Pulmonary artery endothelial cell (primary cell): ENCODE data around the gene STRAP. TPM values are rescaled to one million over a fixed set of nuclear protein-coding genes. Genes with fewer than 3 reads are reported as not detected.
"Not testable (repeated sequence)": the region's sequence is repeated elsewhere in the genome, so short reads cannot be mapped to it uniquely, and the experiment has no call there.

Source experiments
- DNase-seq: peaks from one replicate; pipeline ENCODE4 v3.0.0-alpha.2; 2011; ENCODE audit warnings: low read depth, low spot score
- total RNA-seq: library from RNA; depleted of rRNA; stranded (reverse); fragments of >200 nt; gene quantifications from 2 replicates; pipeline ENCODE4 v1.2.3, GENCODE V29; 2014

Gene STRAP
- total RNA-seq, 1 donor from 2014 or later = 113 TPM

DNA sequence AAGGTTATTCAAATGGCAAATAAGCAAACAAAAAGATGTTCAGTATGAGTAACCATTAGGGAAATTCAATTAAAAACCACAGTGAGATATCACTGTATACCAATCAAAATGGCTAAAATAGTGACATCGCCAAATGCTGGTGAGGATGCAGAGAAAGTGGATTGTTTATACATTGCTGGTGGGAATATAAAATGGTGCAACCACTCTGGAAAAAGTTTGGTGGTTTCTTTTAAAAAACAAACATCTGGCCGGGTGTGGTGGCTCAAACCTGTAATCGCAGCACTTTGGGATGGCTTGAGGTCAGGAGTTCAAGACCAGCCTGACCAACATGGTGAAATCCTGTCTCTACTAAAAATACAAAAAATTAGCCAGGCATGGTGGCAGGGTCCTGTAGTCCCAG lies 14.0 kb upstream of the STRAP start:
- DNase-seq = no peak

DNA sequence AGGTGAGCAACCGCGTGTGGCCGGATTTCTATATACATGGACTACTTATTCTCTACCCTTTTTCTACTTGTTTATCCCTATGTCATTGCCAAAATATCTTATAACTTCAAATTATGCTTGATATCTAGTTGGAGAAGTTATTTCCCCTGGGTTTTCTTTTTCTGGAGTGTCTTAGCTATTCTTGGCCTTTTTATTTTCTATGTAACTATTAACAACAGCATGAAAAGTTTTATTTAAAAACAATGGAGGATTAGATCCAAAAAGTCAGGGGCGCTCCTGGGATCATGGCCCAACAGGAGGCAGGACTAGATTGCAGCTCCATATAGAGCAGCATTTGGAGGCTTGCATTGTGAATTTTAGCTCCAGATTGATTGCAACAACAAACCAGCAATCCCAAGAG lies 8.6 kb upstream of the STRAP start:
- DNase-seq = no peak

DNA sequence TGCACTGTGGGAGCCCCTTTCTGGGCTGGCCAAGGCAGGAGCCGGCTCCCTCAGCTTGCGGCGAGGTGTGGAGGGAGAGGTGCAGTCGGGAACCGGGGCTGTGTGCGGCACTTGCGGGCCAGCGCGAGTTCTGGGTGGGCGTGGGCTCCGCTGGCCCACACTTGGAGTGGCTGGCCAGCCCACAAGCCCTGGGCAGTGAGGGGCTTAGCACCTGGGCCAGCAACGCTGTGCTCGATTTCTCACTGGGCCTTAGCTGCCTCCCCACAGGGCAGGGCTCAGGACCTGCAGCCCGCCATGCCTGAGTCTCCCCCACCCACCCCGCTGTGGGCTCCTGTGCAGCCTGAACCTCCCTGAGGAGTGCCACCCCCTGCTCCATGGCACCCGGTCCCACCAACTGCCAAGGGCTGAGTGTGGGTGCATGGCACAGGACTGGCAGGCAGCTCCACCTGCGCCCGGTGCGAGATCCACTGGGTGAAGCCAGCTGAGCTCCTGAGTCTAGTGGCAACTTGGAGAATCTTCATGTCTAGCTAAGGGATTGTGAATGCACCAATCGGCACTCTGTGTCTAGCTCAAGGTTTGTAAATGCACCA lies 7.5 kb upstream of the STRAP start:
- DNase-seq = not testable (repeated sequence)

DNA sequence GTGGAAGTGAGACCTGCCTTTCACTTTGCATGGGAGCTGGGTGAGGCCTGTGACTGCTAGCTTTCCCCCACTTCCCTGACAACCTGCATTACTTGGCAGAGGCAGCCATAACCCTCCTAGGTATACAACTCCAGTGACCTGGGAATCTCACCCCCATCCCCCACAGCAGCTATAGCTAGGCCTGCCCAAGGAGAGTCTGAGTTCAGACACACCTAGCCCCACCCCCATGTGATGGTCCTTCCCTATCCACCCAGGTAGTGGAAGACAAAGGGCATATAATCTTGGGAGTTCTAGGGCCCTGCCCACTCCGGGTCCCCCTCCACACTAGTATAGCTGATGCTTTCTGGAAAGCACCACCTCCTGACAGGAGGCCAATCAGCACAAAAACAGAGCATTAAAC lies 6.3 kb upstream of the STRAP start:
- DNase-seq = no peak

DNA sequence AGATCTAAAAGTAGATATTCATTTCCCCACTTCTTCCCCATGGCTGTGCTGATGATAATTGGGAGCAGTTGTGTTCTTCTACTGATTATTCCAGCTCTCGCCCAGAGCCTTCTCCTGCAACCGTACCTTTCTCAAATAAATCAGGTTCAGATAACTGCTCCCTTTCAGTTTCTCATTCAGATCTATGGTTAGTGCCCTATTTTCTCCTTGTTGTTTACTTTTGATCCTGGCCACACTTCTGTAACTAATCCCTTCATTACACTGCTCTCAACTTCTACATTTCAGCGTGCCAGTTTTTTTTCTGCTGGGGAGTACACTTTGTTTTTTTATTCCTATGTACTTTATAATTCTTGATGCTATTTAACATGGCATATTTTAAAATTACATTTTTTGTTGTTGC lies 2.8 kb upstream of the STRAP start:
- DNase-seq = no peak

DNA sequence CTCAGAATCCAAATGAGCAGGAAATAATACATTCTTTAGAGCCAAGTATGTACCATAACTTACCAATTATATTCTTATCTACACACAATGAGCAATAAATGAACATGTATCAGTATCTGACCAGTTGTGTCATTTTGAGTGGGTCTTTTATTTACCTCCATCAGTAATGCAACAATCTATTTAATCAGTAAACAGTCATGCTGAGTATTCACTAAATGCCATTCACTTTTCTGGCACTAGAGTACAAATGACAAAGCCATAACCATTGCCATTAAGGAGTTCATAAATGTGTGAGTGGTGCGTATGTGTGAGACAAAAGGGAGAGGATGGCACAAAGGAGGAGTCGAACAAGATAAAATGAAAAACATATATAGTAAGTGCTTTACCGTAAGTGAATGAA lies 1.5 kb upstream of the STRAP start:
- no peak for DNase-seq

DNA sequence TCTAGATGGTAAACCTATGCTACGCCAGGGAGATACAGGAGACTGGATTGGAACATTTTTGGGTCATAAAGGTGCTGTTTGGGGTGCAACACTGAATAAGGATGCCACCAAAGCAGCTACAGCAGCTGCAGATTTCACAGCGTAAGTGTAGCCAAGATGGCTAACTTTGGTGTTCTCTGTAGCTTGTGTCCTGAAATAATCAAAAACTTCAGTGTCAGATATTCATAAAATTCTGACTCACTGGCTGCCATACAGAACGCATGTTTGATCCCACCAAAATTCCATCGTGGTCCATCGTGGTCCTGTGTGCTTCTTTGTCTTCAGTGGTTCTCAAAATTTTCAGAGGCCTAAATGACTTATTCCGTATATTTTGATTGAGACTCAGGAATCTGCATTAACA lies 1.3 kb downstream of the STRAP start:
- DNase-seq = no peak

DNA sequence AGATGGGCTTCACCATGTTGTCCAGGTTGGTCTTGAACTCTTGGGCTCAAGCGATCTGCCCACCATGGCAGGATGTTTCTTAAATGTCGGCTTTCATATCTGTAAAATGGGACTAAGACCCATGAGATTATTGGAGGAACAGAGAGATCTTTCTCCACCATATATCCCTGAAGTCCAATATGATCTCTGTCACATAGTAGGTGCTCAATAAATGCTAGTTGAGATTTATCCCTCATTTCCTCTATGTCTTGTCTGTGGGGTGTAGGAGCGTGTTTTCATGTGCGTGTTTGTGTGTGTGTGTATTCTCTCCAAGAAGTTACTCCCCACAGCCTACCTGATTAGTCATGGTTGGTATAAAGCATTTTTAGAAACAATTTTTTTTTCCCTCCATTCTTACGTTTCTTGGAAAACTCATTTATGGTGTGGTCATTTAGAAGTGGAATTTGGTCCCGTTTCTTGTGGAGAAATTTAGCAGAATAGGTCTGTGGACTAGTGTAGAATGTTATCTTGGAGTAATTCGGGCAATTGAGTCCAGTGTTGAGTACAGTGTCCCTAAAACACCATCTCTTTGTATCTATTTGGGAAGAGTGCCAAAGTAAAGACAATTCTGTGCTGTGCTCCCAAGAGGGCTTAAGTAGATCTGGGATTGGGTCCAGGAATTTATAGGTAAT lies 4.3 kb downstream of the STRAP start:
- DNase-seq = no peak

DNA sequence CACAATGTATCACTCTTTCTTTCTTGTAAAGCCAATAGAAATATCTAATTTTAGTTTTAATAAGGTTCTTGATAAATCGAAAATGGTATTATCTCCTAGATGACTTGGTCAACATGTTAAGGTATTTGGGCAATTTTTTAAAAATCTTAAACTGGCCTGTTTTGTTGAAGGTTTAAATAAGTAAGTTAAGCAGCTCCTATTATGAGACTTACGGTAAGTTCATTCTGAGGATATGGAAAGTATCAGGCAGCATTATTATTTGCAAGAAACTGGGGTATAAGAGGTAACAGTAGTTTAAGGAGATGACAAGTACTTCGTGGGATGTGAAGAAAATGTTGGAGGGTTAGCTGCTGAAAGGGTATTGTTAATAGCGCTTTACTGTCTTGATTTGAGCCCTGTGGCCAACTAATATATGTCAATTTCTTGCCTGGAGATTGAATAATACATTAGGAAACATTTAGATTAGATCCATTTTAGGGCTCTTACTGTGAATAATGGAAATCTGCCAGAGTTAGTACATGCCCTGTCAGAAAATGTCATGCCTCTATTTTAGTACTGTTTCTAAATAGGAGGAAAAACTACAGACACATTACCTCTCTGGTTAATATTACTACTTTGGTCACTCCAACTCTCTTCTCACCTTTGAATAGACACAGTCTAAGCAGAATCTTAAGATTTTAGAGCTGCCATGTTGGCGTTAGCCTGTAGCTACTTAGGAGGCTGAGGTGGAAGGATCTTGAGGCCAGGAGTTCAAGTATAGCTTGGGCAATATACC lies 5.0 kb downstream of the STRAP start:
- DNase-seq = no peak

DNA sequence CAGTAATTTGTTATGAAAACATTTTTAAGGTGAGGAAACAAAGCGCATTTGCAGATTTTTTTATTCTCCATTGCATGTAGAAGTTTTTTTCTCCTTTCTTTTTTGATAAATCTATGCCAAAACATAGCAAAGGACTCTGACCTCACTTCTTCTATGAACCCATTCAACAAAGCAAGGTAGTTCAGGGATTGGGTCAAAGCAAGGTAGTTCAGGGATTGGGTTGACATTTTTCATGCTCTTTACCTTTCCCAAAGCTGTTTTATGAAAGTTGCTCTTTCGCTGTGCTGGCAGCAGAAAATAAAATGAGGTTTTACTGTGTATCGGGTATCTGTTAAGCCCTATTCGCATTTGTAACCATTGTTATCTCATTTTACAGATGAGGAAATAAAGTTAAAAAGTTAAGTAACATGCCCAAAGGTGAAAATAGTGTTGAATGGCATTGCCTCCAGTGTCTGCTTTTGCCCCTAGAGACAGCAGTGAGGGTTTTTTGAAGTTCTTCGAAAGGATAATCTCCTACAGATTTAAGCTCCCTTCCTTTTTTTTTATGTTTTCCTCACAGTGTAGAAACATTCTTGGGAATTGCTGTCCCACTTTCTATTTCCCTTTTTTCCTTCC lies 10.6 kb downstream of the STRAP start:
- no peak for DNase-seq

DNA sequence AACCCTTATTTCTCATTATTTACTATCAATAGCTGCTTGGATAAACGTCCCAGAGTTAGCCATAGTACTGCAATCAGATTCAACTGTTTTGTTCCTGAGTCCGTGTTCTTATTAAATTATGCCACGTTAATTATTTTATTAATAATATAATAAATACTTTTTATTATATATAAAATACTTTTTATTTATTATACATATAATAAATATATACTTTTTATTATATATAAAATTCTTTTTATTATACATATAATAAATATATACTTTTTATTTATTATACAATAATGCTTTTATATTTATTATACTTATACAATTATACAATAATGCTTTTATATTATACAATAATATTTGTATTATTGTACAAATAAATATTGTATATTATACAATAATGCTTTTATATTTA lies 11.1 kb downstream of the STRAP start:
- DNase-seq = no peak

DNA sequence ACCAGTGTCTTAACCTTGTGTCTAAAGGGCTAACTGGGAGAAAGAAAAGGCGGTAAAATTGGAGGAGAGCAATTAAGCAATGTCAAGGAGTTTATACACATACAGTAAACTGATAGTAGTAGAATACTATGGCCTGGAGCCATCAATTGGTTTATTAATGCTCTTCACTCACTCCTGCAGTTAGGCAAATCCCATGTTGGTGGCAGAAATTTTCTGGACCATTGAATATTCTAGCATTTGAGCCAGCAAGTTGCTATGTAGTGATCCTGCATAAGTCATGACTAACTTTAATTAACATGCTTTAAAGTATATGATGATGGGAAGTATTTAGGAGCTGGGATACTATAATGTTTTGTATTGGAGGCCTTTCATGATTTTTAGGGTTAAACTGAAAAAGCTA lies 14.7 kb downstream of the STRAP start:
- no peak for DNase-seq

DNA sequence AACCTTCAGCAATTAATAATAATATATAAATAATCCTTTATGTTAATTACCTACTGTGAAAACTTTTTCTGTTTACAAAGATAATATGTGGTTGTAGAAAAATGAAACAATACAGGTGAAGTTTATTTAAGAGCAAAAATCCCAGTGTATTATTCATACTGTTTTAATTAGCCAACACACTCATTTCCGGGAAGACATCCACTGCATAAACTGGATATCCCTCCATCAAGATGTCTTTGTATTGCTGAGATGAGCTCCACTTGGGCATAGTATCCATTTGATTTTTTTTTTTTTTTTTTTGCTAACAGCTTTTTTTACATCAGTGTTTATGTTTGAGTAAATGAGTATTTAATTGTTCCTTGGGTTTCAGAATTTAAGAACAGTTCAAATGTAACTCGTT lies 15.2 kb downstream of the STRAP start:
- DNase-seq = no peak

DNA sequence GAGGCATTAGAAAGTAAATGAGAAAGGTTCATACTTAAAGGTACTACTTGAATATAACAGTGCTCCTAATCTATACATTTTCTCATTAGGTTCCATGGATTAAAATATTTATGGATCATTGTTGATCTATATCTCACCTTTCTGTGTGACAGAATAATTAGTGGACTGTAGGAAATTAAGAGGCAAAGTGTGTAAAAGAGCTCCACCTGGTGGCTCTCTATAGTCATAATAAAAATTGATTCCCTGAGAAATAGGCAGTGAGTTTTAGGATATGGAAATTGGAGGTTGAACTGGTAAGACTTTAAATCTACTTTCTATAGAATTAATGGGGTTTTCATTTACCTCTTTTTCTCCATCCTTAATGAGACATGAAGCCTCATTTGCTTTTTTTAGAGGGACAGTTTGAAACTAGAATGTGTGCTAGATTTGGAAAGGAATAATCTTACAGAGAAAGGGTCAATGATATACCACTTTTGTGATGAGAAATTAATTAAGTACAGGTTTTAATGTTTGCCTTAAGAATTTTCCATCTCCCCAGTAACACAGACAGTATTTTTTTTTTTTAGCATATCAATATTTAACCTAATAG lies 17.2 kb downstream of the STRAP start:
- DNase-seq = no peak

DNA sequence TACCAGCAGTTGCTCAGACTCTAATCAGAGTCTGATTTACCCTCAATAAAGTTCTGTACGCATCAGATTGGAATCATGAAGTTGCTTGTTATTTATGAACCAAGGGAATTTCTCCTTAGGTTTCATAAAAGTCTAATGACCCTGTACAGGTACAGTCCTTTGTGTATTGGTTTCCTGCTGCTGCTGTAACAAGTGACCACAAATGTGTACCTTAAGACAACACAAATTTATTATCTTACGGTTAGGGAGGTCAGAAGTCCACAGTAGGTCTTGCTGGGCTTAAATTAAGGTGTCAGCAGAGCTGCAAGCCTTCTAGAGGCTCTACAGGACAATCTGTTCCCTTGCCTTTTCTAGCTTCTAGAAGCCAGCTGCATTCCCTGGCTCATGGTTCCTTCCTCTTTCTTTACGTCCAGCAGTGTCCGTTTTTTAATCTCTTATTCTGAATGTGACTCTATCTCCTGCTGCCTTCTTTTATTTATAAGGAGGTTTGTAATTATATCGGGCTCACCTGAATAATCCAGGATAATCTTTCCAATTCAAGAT lies 22.3 kb downstream of the STRAP start:
- DNase-seq = no peak

DNA sequence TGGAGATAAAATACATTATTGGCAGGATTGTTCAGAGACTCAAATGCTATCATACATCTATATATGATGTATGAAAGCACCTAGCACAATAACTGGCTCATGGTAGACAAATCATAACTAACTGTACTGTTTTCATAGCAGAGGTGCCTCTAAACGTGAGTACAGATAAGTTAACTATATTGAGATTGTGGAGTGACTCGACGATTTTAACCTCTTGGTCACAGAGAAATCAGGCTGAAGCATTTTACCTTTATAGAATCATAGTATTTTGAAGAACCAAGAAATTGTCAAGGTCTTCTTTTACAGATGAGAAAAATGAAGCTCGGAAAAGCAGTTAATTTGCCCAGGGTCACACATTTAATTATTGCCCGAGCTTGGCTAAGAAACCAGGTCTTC lies 28.3 kb downstream of the STRAP start:
- no peak for DNase-seq

DNA sequence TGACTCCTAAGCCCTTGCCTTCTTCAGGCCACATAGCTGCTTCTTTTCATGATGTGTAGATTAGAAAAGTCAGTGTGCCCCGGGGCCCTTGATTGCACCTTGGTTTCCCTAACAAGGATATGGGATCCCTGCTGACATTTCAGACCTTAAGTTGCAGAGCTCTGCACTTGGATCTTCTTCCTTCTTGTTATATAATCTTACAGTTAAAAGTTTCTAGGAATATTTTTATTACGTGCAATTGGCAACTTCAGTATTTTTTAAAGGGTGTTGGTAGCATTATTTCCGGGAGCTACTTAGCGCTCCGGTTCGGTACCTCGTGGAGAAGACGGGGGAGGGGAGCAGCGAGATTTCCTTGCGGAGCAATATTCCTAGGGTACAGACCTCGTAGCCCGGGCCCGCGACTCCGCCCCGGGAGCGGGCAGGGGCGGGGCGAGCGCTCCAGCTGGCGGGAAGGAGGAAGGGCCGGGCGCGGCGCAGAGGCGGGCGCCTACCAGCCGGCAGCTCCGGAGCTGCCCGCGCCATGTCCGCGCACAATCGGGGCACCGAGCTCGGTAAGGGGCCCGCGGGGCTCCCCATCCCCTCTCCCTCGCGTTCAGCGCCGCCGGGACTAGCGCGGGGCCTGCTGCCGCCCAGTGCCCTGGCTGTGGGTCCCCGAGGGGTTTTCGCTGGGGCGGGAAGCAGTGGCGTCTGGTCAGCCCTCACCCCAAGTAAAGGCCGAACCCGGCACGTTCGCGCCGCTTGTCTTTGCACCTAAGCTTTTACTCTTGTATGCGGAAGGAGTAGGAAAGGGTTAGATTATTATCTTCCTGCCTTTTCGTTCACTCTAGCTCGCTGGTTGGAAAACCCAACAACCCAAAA lies 28.9 kb downstream of the STRAP start, which contains the start of gene DERA:
DERA (plus strand) TSS at position 469 of the 858 bp plus-strand sequence; CDS start at position 521, 52 bp downstream.
- DNase-seq = peak; percentile 43

DNA sequence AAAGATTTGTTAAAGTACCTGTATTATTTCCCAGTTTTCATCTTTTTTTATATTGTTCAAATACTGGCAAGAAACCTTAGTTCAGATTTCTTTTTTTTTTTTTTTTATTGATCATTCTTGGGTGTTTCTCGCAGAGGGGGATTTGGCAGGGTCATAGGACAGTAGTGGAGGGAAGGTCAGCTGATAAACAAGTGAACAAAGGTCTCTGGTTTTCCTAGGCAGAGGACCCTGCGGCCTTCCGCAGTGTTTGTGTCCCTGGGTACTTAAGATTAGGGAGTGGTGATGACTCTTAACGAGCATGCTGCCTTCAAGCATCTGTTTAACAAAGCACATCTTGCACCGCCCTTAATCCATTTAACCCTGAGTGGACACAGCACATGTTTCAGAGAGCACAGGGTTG lies 29.7 kb downstream of the STRAP start:
- not testable (repeated sequence) for DNase-seq

DNA sequence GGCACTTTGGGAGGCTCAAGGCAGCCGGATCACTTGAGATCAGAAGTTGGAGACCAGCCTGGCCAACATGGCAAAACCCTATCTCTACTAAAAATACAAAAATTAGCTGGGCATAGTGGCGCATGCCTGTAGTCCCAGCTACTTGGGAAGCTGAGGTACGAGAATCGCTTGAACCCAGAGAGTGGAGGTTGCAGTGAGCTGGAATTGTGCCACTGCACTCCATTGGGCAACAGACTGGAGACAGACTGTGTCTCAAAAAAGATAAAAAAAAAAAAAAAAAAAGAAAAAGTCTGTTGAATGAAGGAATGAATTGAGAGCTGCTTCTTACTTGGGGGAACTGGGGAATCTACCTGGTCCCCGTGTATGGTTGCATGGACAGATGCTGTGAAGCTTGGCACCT lies 31.9 kb downstream of the STRAP start:
- DNase-seq = not testable (repeated sequence)

DNA sequence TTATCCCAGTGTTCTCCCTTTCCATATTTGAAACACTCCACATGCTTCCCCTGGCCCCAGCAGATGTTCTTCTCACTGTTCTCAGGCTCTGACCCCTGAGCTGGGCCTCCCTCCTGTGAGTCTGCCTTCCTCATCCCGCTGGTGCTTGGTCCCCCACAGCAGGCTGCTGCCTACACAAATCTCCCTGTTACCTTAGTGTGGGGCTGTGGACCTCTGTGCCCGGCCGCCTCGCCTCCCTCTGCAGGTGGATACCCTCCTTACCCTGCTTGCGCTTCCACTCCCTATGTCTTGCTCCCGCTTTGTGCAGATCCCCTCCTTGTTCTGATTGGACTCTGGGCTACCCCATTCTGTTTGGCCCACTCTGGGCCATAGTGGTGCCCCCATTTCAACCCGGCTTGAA lies 35.9 kb downstream of the STRAP start:
- no peak for DNase-seq

DNA sequence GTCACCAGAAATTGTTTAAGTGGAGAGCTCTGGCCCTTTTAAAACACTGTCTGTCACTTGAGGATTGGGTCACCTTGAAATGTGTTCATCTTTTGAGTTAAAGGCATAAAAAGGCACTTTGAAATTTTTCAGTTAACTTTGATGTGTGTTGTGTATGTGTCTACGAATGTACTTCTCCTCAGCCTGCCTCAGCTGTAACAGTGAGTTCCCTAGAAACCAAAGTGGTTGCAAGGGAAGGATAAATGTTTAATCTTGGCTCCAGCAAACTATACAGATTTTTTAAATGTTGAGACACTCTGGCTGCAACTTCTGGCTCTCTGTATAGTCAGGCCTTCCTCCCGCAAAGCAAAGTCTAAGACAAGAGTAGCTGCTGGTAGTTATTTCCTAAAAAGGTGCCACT lies 37.2 kb downstream of the STRAP start:
- DNase-seq = no peak
